GM12892 (cell line): ENCODE data around the gene LOXL1.
A peak's percentile ranks its signal among the peaks of the same experiment; 100 is the strongest.

Source experiments
- POLR2A ChIP-seq: IDR thresholded peaks from 2 replicates; pipeline ENCODE4 v1.6.1; 2011; ENCODE audit warnings: low read depth, low read length, control low read depth
- POLR2AphosphoS5 ChIP-seq: IDR thresholded peaks from 2 replicates; pipeline ENCODE4 v1.6.1; 2011; ENCODE audit warnings: low read depth, low read length, control low read depth

DNA sequence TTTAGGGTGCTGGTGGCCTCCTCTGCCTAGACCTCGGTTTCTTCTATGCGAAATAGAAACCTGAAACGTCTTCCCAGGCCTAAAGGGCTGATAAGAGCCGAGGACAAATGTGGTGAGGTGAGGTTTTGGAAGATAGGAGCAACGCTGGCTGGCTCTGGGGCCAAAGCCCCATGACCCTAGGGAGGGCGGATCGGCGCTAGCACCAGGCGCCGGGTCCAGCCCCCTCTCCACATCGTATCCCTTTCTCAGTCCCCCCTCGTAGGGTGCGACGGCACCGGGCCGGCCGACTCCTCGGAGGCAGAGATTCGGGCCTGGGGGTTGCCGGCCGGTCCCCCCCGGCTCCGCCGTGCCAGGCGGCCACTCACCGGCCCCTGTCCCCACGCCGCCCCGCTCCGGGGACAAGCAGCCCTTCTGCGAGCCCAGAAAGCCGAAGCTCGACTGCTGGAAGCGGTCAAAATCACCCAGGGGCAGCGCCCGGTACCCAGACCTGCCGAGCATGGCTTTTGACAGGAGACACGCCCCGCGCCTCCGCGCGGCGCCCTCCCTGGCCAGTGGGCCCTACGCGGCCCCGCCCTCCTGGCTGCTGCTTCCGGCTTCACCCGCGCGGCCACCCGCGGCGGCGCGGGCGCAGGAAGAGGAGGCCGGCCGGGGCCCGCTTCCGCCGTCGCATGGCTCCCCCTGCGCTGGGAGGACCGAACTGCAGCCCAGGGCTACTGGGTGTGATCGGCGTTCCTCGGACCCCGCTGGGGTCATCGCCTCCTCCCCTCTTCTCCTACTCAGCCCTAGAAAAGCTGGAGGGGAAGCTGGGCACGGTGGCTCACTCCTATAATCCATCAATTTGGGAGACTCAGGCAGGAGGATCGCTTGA, 65.7 kb downstream of the LOXL1 start, which contains the start of gene STOML1:
- TF ChIP-seq POLR2AphosphoS5 (peak; percentile 61; the same call in 1 of the 2 replicates), POLR2A (peak; percentile 72; the same call in 1 of the 2 replicates)
